Measurements from ENCODE around the gene TTC16. TPM values are rescaled to one million over a fixed set of nuclear protein-coding genes. Genes with fewer than 3 reads are reported as not detected.

TTC16 gene
- total and polyA plus RNA-seq, 2 donors (not counting 3 experiments of a cell fraction or from before 2014, with no cell fraction given) = not detected

DNA sequence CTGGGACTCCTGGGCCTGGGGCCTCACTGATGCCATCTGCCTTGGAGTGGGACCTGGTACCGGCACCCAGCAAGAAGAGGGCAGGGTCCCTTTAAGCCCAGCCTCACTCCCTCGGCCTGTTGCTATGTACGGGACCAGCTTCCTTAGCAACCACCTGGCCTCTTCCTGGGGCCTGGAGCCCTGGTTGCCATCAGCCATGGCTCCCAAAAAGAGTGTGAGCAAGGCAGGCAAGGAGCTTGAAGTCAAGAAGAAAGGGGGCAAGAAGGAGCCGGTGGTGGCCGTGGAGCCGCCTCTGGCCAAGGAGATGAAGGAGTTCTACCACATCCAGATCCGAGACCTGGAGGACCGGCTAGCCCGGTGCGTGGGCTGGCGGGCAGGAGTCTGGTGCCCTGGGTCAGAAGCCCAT, 9.0 kb upstream of the TTC16 start, which contains the start of gene CFAP157:
Gene CFAP157, plus strand, starts transcription at position 153 of the 406 bp plus-strand sequence. Its CDS starts 44 bp downstream, at position 197.
- no peak within 1 kb of the TSS for H3K27ac ChIP-seq (ENCODE audit: insufficient read depth, low read depth, low read length)
- DNase-seq (ENCODE audit: low read depth, low spot score) = no peak

More for the DNA sequence above, 9.0 kb upstream of the TTC16 start, which contains the start of gene CFAP157:
- no peaks in the 10 kb centered on the region for H3K79me2 ChIP-seq (ENCODE audit: control insufficient read depth, insufficient read depth, low read length)
- FAIRE-seq = no peak
- H3K4me2 ChIP-seq (ENCODE audit: insufficient read depth, low read length) = no peak within 1 kb of the TSS
- no peaks in the 10 kb centered on the region for H3K27me3 ChIP-seq (ENCODE audit: control insufficient read depth in 2 of 2, insufficient read depth in 2 of 2, low read length in 2 of 2)
- H3K36me3 ChIP-seq (ENCODE audit: control insufficient read depth in 2 of 2, extremely low read depth in 1 of 2, insufficient read depth in 2 of 2, low read length in 2 of 2) = no peaks in the 10 kb centered on the region
- no peaks in the 10 kb centered on the region for H3K9me3 ChIP-seq (replicated peaks; ENCODE audit: control insufficient read depth, insufficient read depth, low read length)
- no peaks in the 10 kb centered on the region for H3K9me1 ChIP-seq (replicated peaks; ENCODE audit: control insufficient read depth, extremely low read depth, insufficient read depth, low read length)
- H3K4me3 ChIP-seq (replicated peaks in 1 of 3; ENCODE audit: insufficient read depth in 1 of 3, low read depth in 1 of 3, low read length in 3 of 3) = no peak within 1 kb of the TSS
- no TSS peak for BruUV-seq (replicated peaks)
- ChIA-PET POLR2A (interaction anchor here (0.6 kb wide), 1 partner anchor 182 kb away, joined by 5 read pairs; no protein-coding TSS in a partner anchor), CTCF (no interaction called here)
- no peak within 1 kb of the TSS for H2AFZ ChIP-seq (ENCODE audit: low read depth, low read length)
- intact Hi-C loops (cut with micrococcal nuclease) (no loop called here), dilution Hi-C loops (cut with MboI; ENCODE audit: extremely low pct_ligation_motif_present, low sequenced_read_pairs) (no loop called here)
- no peak for TF ChIP-seq JUN (IDR thresholded peaks at IDR 0.05; ENCODE audit: borderline replicate concordance, insufficient read depth, insufficient read length, low read depth)
- TF ChIP-seq MYC (IDR thresholded peaks at IDR 0.05; ENCODE audit: low read depth, low read length) = no peak
- TF ChIP-seq GATA2 (IDR thresholded peaks at IDR 0.05; ENCODE audit: insufficient read depth, insufficient read length, low read depth, low read length) = no peak
- TF ChIP-seq, protein P1, sequence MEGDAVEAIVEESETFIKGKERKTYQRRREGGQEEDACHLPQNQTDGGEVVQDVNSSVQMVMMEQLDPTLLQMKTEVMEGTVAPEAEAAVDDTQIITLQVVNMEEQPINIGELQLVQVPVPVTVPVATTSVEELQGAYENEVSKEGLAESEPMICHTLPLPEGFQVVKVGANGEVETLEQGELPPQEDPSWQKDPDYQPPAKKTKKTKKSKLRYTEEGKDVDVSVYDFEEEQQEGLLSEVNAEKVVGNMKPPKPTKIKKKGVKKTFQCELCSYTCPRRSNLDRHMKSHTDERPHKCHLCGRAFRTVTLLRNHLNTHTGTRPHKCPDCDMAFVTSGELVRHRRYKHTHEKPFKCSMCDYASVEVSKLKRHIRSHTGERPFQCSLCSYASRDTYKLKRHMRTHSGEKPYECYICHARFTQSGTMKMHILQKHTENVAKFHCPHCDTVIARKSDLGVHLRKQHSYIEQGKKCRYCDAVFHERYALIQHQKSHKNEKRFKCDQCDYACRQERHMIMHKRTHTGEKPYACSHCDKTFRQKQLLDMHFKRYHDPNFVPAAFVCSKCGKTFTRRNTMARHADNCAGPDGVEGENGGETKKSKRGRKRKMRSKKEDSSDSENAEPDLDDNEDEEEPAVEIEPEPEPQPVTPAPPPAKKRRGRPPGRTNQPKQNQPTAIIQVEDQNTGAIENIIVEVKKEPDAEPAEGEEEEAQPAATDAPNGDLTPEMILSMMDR (IDR thresholded peaks at IDR 0.05; ENCODE audit: extremely low read depth in 1 of 2, insufficient read depth in 1 of 2, low read depth in 1 of 2, low read length in 2 of 2) = no peak
- no peak for TF ChIP-seq FOS (IDR thresholded peaks at IDR 0.05; ENCODE audit: borderline replicate concordance, insufficient read depth, low read length)
- no peak for TF ChIP-seq POLR2A (IDR thresholded peaks at IDR 0.05; ENCODE audit: low read depth, low read length)
- TF ChIP-seq EZH2 (IDR thresholded peaks at IDR 0.05; ENCODE audit: borderline replicate concordance, low read depth, low read length, severe bottlenecking) = no peak
- TF ChIP-seq POLR2AphosphoS5 (IDR thresholded peaks at IDR 0.05; ENCODE audit: insufficient read depth, low read depth, low read length) = no peak
- no peak for TF ChIP-seq MAX (IDR thresholded peaks at IDR 0.05; ENCODE audit: insufficient read depth, insufficient read length)
- H4K20me1 ChIP-seq (replicated peaks; ENCODE audit: control insufficient read depth, extremely low read depth, insufficient read depth, low read length) = no peaks in the 10 kb centered on the region
- no peak within 1 kb of the TSS for H3K9ac ChIP-seq (replicated peaks; ENCODE audit: extremely low read depth, insufficient read depth, low read length)
- H3K4me1 ChIP-seq (ENCODE audit: control insufficient read depth, extremely low read depth, insufficient read depth, low read length) = no peaks in the 10 kb centered on the region
